ENCODE results near the gene SPINK6.
A peak's percentile ranks its signal among the peaks of the same experiment; 100 is the strongest.

The SPINK6 gene

GRCh38 chr5:148224117-148224742, 21.4 kb downstream of the SPINK6 start:
- DNase-seq = no peak

- DNase-seq = no peak
These were observed 25.6 kb downstream of the SPINK6 start for GRCh38 chr5:148228392-148228984.

GRCh38 chr5:148229840-148230239, 27.0 kb downstream of the SPINK6 start:
- DNase-seq = no peak

DNA sequence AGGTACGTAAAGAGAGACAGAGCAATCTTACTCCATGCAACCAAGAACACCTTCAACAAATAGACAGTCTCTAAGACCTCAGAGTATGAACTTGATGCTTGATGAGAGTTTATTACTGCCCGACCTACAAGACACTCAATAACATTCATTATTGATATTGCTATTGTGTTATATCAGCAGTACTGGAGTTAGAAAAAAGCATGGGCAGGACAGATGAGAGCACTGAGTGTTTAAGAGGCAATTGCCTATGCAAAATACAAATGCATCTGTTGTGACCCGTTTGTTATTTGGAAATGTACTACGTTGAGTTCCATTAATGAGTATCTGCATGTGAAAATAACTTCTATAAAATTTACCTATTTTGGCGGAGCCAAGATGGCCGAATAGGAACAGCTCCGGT, 27.4 kb downstream of the SPINK6 start:
- DNase-seq = peak; percentile 2

- no peak for DNase-seq
These were observed 35.1 kb downstream of the SPINK6 start for GRCh38 chr5:148237785-148238417.

DNA sequence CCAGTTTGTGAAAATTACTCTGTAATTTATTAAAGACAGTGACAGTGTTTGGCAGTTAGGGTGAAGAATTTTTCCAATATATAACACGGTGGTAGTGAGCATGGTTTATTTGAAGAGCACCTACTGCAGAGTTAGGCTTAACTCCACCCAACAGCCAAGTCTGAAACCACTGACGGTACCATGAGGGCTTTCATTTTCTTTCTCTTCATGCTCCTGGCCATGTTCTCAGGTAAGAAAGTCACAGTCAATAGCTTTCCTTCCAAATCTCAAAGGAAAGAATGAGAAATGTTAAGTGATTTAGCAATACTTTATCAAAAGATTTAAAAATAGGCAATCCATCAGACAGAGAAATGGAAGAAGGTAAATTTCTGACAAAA, 35.6 kb downstream of the SPINK6 start, which contains the start of gene MARCOL:
Gene MARCOL, plus strand, starts transcription at position 108 of the 377 bp plus-strand sequence. Its CDS starts 73 bp downstream, at position 181.
- no peak for DNase-seq

- no peak for DNase-seq
These were observed 46.1 kb downstream of the SPINK6 start for GRCh38 chr5:148248894-148249293.

DNA sequence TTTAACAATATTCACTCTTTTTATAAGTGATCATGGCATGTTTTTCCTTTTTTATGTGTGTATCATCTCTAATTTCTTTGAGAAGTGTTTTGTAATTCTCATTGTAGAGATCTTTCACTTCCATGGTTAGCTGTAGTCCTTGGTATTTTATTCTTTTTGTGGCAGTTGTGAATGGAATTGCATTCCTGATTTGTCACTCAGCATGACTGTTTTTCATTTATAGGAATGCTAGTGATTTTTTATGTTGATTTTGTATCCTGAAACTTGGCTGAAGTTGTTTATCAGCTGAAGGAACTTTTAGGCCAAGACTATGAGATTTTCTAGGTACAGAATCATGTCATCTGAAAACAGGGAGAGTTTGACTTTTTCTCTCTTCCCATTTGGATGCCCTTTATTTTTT, 52.6 kb downstream of the SPINK6 start:
- DNase-seq = no peak

DNA sequence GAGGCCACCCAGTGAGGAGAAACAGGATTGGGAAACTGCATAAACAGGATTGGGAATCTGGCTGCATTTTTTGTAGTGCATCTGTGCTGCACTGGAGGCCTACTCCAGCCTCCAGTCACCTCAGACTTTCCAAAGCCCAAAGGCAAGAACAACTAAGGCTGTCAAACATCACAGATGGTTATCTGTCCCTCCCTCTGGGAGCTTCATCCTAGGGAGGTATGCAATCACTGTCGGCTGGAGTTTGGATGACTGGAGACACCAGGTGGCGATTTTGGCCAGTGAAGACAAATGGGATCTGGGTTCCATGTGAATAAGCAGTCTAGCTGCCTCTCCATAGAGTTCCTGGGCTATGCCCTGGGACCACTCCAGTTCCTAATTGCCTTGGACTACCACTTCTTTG, 56.4 kb downstream of the SPINK6 start:
- no peak for DNase-seq

DNA sequence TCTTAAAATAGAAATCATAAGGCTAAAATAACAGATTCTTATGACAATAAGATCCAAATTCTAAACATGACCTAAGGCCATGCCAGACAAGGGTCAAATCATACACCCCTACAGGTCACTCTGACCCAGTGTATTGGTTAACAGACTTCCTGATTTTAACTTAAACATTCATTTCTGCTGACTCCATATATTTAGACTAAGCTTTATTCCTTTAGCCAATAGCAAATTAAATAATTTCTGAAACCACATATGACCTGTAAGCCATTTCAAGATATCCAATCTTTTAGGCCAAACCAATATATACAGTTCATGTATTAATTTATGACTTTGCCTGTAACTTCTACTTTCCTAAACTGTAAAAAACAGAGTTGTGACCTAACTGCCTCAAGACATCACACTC, 58.4 kb downstream of the SPINK6 start:
- no peak for DNase-seq

Measured in NCI-H146 (cell line).